Peyer's patch (tissue), 4 donors: ENCODE data around the gene NAV2.

Source experiments
- CTCF ChIP-seq, 6 experiments: fragments of 450-650 bp in 4 of 6; fragments of 200-600 bp in 2 of 6; sonication (generic) in 1 of 6; IDR thresholded peaks; one replicate each; pipeline ENCODE4 v1.5.1; 2017 to 2019; ENCODE audit warnings: antibody characterized with exemption in 6 of 6, mild to moderate bottlenecking in 3 of 6, moderate library complexity in 1 of 6
- POLR2A ChIP-seq, 2 donors: fragments of 450-650 bp; IDR thresholded peaks; one replicate each; pipeline ENCODE4 v1.5.1; 2017; ENCODE audit warnings: antibody characterized with exemption in 2 of 2, mild to moderate bottlenecking in 2 of 2, moderate library complexity in 2 of 2

GRCh38 chr11:20000022-20000350 is 287.3 kb downstream of the NAV2 start:
- TF ChIP-seq CTCF (IDR thresholded peaks at IDR 0.05), result no peak
- no peak for TF ChIP-seq POLR2A (IDR thresholded peaks at IDR 0.05)
